ENCODE results near the gene PRSS58. TPM values are rescaled to one million over a fixed set of nuclear protein-coding genes. Genes with fewer than 3 reads are reported as not detected.

The PRSS58 gene
- total RNA-seq, 1 donor from 2014 or later, result not detected

- intact Hi-C loops (cut with micrococcal nuclease), result no loop called here
- no peak for DNase-seq
- Mint-ChIP-seq H3K4me1 (no peaks in the 10 kb centered on the region), H3K27ac (no peak overlapping the region), H3K4me3 (no peak overlapping the region), H3K27me3 (peaks cover 11% of the 10 kb centered on the region), H3K36me3 (ENCODE audit: low read depth) (no peaks in the 10 kb centered on the region), H3K9me3 (no peaks in the 10 kb centered on the region)
Observed at GRCh38 chr7:142263598-142264380, 5.9 kb upstream of the PRSS58 start.

GRCh38 chr7:142250705-142251104 lies 7.2 kb downstream of the PRSS58 start:
- H3K4me3 Mint-ChIP-seq, result no peak overlapping the region
- DNase-seq, result no peak
- no peaks in the 10 kb centered on the region for H3K9me3 Mint-ChIP-seq
- intact Hi-C loops (cut with micrococcal nuclease), result no loop called here
- no peaks in the 10 kb centered on the region for H3K27me3 Mint-ChIP-seq
- H3K4me1 Mint-ChIP-seq, result no peaks in the 10 kb centered on the region
- no peak overlapping the region for H3K27ac Mint-ChIP-seq
- H3K36me3 Mint-ChIP-seq (ENCODE audit: low read depth), result no peaks in the 10 kb centered on the region

DNA sequence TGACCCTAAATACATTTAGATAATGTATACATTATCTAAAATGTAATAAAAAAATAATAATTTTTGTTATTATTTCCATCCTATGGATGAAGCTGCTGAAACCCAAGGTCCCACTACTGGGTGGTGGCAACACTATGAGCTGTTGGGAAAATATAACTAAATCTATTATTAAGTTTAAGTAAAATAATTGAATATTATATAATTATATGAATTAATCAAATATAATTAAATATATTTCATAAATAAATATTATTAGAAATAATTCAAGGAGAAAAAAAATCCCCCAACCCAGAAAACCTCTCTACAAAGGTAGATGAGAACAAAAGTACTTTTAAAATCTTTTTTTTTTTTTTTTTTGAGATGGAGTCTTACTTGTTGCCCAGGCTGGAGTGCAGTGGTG lies 7.9 kb downstream of the PRSS58 start:
- Mint-ChIP-seq H3K4me3 (no peak overlapping the region), H3K9me3 (no peaks in the 10 kb centered on the region), H3K36me3 (ENCODE audit: low read depth) (no peaks in the 10 kb centered on the region), H3K27ac (no peak overlapping the region), H3K27me3 (no peaks in the 10 kb centered on the region), H3K4me1 (no peaks in the 10 kb centered on the region)
- intact Hi-C loops (cut with micrococcal nuclease), result no loop called here
- no peak for DNase-seq

- H3K4me1 Mint-ChIP-seq, result no peaks in the 10 kb centered on the region
- no peak for DNase-seq
- no peak overlapping the region for H3K4me3 Mint-ChIP-seq
- H3K36me3 Mint-ChIP-seq (ENCODE audit: low read depth), result no peaks in the 10 kb centered on the region
- no peaks in the 10 kb centered on the region for H3K27me3 Mint-ChIP-seq
- no peaks in the 10 kb centered on the region for H3K9me3 Mint-ChIP-seq
- H3K27ac Mint-ChIP-seq, result no peak overlapping the region
- intact Hi-C loops (cut with micrococcal nuclease), result no loop called here
Observed at GRCh38 chr7:142248166-142249160, 9.4 kb downstream of the PRSS58 start.

- no peaks in the 10 kb centered on the region for H3K36me3 Mint-ChIP-seq (ENCODE audit: low read depth)
- no peak overlapping the region for H3K4me3 Mint-ChIP-seq
- no peak overlapping the region for H3K27ac Mint-ChIP-seq
- no peak for DNase-seq
- H3K27me3 Mint-ChIP-seq, result peaks cover 1% of the 10 kb centered on the region
- no peaks in the 10 kb centered on the region for H3K9me3 Mint-ChIP-seq
- intact Hi-C loops (cut with micrococcal nuclease), result no loop called here
- H3K4me1 Mint-ChIP-seq, result no peaks in the 10 kb centered on the region
Observed at GRCh38 chr7:142243823-142244222, 14.0 kb downstream of the PRSS58 start.

GRCh38 chr7:142240546-142240945 lies 17.3 kb downstream of the PRSS58 start:
- H3K27me3 Mint-ChIP-seq, result peaks cover 15% of the 10 kb centered on the region
- H3K27ac Mint-ChIP-seq, result no peak overlapping the region
- H3K9me3 Mint-ChIP-seq, result no peaks in the 10 kb centered on the region
- H3K4me3 Mint-ChIP-seq, result no peak overlapping the region
- H3K4me1 Mint-ChIP-seq, result no peaks in the 10 kb centered on the region
- H3K36me3 Mint-ChIP-seq (ENCODE audit: low read depth), result no peaks in the 10 kb centered on the region
- intact Hi-C loops (cut with micrococcal nuclease), result no loop called here
- no peak for DNase-seq

DNA sequence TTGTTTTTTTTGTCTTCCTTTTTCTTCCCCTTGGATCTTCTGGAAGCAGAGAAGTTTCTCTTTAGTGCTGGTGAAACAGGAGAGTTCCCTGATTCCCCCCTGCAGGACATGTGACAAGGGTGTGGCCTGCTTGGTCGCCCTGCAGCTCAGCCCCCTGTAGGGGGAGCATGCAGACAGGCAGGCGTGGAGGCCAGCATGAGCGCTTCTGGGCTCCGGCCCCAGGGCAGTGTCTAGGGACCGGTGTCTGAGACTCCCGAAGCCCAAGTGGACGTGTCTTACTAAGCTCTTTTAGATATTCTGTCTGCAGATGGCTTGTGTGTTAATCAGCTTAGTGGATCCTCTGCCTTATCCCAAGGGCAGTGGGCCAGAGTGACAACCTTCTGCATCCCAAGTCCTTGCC lies 26.1 kb downstream of the PRSS58 start:
- no peak for DNase-seq
- no peaks in the 10 kb centered on the region for H3K36me3 Mint-ChIP-seq (ENCODE audit: low read depth)
- H3K4me1 Mint-ChIP-seq, result no peaks in the 10 kb centered on the region
- H3K27me3 Mint-ChIP-seq, result peaks cover 8% of the 10 kb centered on the region
- H3K9me3 Mint-ChIP-seq, result no peaks in the 10 kb centered on the region
- H3K27ac Mint-ChIP-seq, result no peak overlapping the region
- intact Hi-C loops (cut with micrococcal nuclease), result no loop called here
- H3K4me3 Mint-ChIP-seq, result no peak overlapping the region

DNA sequence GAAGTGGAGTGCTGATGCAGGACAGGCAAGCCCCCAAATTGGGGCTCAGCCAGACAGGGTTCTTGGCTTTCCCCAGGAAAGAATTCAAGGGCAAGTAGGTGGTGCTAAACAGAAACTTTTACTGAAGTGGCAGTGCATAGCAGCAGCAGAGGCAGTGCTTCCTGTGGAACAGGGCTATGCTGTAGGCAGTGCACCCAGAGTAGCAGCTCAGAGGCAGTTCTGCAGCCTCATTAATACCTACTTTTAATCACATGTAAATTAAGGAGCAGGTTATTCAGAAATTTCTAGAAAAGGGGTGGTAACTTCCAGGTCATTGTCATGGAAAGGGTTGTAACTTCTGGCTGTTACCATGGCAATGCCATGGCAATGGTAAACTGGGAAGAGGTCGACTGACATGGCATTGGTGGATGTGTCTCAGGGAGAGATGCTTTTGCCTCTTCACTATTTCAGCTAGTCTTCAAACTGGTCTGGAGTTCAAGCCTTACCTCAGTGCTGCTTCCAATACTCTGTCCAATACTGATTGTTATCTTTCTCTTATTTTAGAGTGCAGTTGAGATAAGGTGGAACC lies 29.2 kb downstream of the PRSS58 start:
- no peaks in the 10 kb centered on the region for H3K4me1 Mint-ChIP-seq
- intact Hi-C loops (cut with micrococcal nuclease), result no loop called here

More for the DNA sequence above, 29.2 kb downstream of the PRSS58 start:
- H3K27ac Mint-ChIP-seq, result no peak overlapping the region
- no peak overlapping the region for H3K4me3 Mint-ChIP-seq
- H3K9me3 Mint-ChIP-seq, result no peaks in the 10 kb centered on the region
- no peak for DNase-seq
- H3K36me3 Mint-ChIP-seq (ENCODE audit: low read depth), result no peaks in the 10 kb centered on the region
- peaks cover 2% of the 10 kb centered on the region for H3K27me3 Mint-ChIP-seq

Other genes with a start within 250 kb of the PRSS58 start
- not detected in 2 replicates for gene MGAM2, start 146.3 kb downstream of the PRSS58 start, total RNA-seq

Measured in activated CD4-positive, alpha-beta T cell treated with anti-CD3 and anti-CD28 coated beads, Interleukin-2, amount 10 ng/mL, durations not matched to agents 24 days and 14 days (primary cell).